ENCODE results near the gene STARD13. TPM values are rescaled to one million over a fixed set of nuclear protein-coding genes. Genes with fewer than 3 reads are reported as not detected.

STARD13 gene
- total and polyA plus RNA-seq, 2 donors (not counting 1 experiment from before 2014, with no cell fraction given) = 0.06 to 0.22 TPM

DNA sequence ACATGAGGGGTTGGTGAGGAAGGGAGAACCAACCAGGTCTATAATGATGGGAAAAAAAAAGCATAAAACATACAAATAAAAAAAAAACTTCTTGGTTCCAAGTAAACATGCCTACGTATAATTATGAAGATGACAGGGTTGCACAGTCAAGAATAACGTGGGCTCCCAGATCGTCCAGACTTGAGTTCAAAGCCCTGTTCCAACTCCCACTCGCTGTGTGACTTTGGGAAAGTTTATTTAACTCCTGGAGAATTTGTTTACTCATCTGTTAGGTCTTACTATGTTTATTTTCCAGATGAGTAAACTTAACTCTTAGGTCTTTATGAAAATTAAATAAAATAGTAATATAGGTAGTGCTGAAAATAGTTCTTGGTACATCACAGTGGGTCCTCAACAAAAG lies 13.8 kb downstream of the STARD13 start:
- WGBS (ENCODE audit: insufficient coverage) = no CpG with 5 or more reads among the region's 4 CpGs
- no peak for ATAC-seq (ENCODE audit: low read depth)
- no peak for DNase-seq
- Mint-ChIP-seq H3K4me3 (no peak overlapping the region), H3K27me3 (peaks cover 6% of the 10 kb centered on the region), H3K4me1 (no peaks in the 10 kb centered on the region), H3K27ac (no peak overlapping the region), H3K9me3 (ENCODE audit: insufficient read depth) (no peaks in the 10 kb centered on the region)
- no peaks in the 10 kb centered on the region for H3K27me3 ChIP-seq (replicated peaks in 1 of 4; ENCODE audit: control extremely low read depth in 1 of 4, control insufficient read depth in 3 of 4, insufficient read depth in 4 of 4, low read length in 3 of 4)
- no peaks in the 10 kb centered on the region for H4K20me1 ChIP-seq (ENCODE audit: control insufficient read depth, insufficient read depth, low read length, poor library complexity, severe bottlenecking)
- no peak overlapping the region for H2AFZ ChIP-seq (ENCODE audit: insufficient read depth, low read depth, low read length, poor library complexity, severe bottlenecking)
- intact Hi-C loops (cut with micrococcal nuclease) = no loop called here
- H3K9me3 ChIP-seq (ENCODE audit: control extremely low read depth in 1 of 3, control insufficient read depth in 2 of 3, insufficient read depth in 1 of 3, low read length in 2 of 3) = no peaks in the 10 kb centered on the region
- no peaks in the 10 kb centered on the region for H3K36me3 ChIP-seq (replicated peaks in 1 of 2; ENCODE audit: control extremely low read depth in 1 of 2, control insufficient read depth in 1 of 2, extremely low read depth in 1 of 2, insufficient read depth in 2 of 2, low read length in 1 of 2)
- H3K4me2 ChIP-seq (replicated peaks; ENCODE audit: low read depth, low read length, poor library complexity, severe bottlenecking) = no peak overlapping the region
- no peak overlapping the region for H3K27ac ChIP-seq (ENCODE audit: low read length in 2 of 2)
- H3K79me2 ChIP-seq (ENCODE audit: control insufficient read depth, insufficient read depth, low read length) = no peaks in the 10 kb centered on the region
- POLR2A ChIA-PET = no interaction called here
- CTCF ChIA-PET = no interaction called here
- H3K4me3 ChIP-seq (ENCODE audit: control extremely low read depth in 1 of 5, extremely low read depth in 1 of 5, insufficient read depth in 1 of 5, low read depth in 2 of 5, low read length in 4 of 5) = no peak overlapping the region
- H3K4me1 ChIP-seq (ENCODE audit: control insufficient read depth in 2 of 2, insufficient read depth in 2 of 2, low read length in 2 of 2) = no peaks in the 10 kb centered on the region
- TF ChIP-seq CTCF (IDR thresholded peaks at IDR 0.05) (no peak), EZH2 (IDR thresholded peaks at IDR 0.05; ENCODE audit: borderline replicate concordance, insufficient read depth, low read depth, low read length, poor library complexity, severe bottlenecking) (no peak)
- H3K9ac ChIP-seq (ENCODE audit: low read length) = no peak overlapping the region

GRCh38 chr13:33270895-33271538 lies 14.5 kb downstream of the STARD13 start:
- Mint-ChIP-seq H3K4me3 (no peak overlapping the region), H3K9me3 (ENCODE audit: insufficient read depth) (no peaks in the 10 kb centered on the region), H3K27me3 (peaks cover 6% of the 10 kb centered on the region), H3K27ac (no peak overlapping the region), H3K4me1 (no peaks in the 10 kb centered on the region)
- intact Hi-C loops (cut with micrococcal nuclease) = no loop called here
- no peaks in the 10 kb centered on the region for H3K36me3 ChIP-seq (replicated peaks in 1 of 2; ENCODE audit: control extremely low read depth in 1 of 2, control insufficient read depth in 1 of 2, extremely low read depth in 1 of 2, insufficient read depth in 2 of 2, low read length in 1 of 2)
- no peaks in the 10 kb centered on the region for H3K4me1 ChIP-seq (ENCODE audit: control insufficient read depth in 2 of 2, insufficient read depth in 2 of 2, low read length in 2 of 2)
- TF ChIP-seq EZH2 (IDR thresholded peaks at IDR 0.05; ENCODE audit: borderline replicate concordance, insufficient read depth, low read depth, low read length, poor library complexity, severe bottlenecking) (no peak), CTCF (IDR thresholded peaks at IDR 0.05) (no peak)
- DNase-seq = no peak
- no peak overlapping the region for H3K4me3 ChIP-seq (ENCODE audit: control extremely low read depth in 1 of 5, extremely low read depth in 1 of 5, insufficient read depth in 1 of 5, low read depth in 2 of 5, low read length in 4 of 5)
- no peak overlapping the region for H3K9ac ChIP-seq (ENCODE audit: low read length)
- ChIA-PET CTCF (no interaction called here), POLR2A (no interaction called here)
- no peaks in the 10 kb centered on the region for H3K79me2 ChIP-seq (ENCODE audit: control insufficient read depth, insufficient read depth, low read length)
- H3K27me3 ChIP-seq (replicated peaks in 1 of 4; ENCODE audit: control extremely low read depth in 1 of 4, control insufficient read depth in 3 of 4, insufficient read depth in 4 of 4, low read length in 3 of 4) = no peaks in the 10 kb centered on the region
- no peaks in the 10 kb centered on the region for H4K20me1 ChIP-seq (ENCODE audit: control insufficient read depth, insufficient read depth, low read length, poor library complexity, severe bottlenecking)
- ATAC-seq (ENCODE audit: low read depth) = no peak
- no peaks in the 10 kb centered on the region for H3K9me3 ChIP-seq (ENCODE audit: control extremely low read depth in 1 of 3, control insufficient read depth in 2 of 3, insufficient read depth in 1 of 3, low read length in 2 of 3)
- WGBS (ENCODE audit: insufficient coverage) = 78% methylated on average over 3 of the region's 3 CpGs
- H2AFZ ChIP-seq (ENCODE audit: insufficient read depth, low read depth, low read length, poor library complexity, severe bottlenecking) = no peak overlapping the region
- no peak overlapping the region for H3K4me2 ChIP-seq (replicated peaks; ENCODE audit: low read depth, low read length, poor library complexity, severe bottlenecking)
- H3K27ac ChIP-seq (ENCODE audit: low read length in 2 of 2) = no peak overlapping the region

All from B cell (primary cell).